Measurements from ENCODE around the gene RNF14.
A peak's percentile ranks its signal among the peaks of the same experiment; 100 is the strongest.

The RNF14 gene

GRCh38 chr5:142020122-142020659 lies 51.3 kb downstream of the RNF14 start:
- H3K27me3 ChIP-seq (ENCODE audit: insufficient read depth, low read length, poor library complexity, severe bottlenecking), result peaks cover 50% of the 10 kb centered on the region
- no peak overlapping the region for H3K4me2 ChIP-seq (ENCODE audit: low read depth, low read length, poor library complexity, severe bottlenecking)
- no peaks in the 10 kb centered on the region for H3K36me3 ChIP-seq (ENCODE audit: insufficient read depth, low read length)
- H3K4me1 ChIP-seq (ENCODE audit: insufficient read depth, low read length, poor library complexity, severe bottlenecking), result peaks cover 34% of the 10 kb centered on the region
- no peaks in the 10 kb centered on the region for H3F3A ChIP-seq (ENCODE audit: low read depth)
- peaks cover 5% of the 10 kb centered on the region; the same call in 1 of the 2 replicates for H3K9me3 ChIP-seq (ENCODE audit: insufficient read depth, low read depth, low read length)
- H3K9ac ChIP-seq (ENCODE audit: low read depth, low read length, poor library complexity, severe bottlenecking), result no peak overlapping the region
- no peak overlapping the region for H2AFZ ChIP-seq (ENCODE audit: low read length)
- no peaks in the 10 kb centered on the region for H4K20me1 ChIP-seq (ENCODE audit: insufficient read depth, low read length, poor library complexity, severe bottlenecking)
- TF ChIP-seq EZH2phosphoT487 (IDR thresholded peaks at IDR 0.05; ENCODE audit: borderline replicate concordance), result no peak
- no peak for TF ChIP-seq CTCF (conservative IDR thresholded peaks at IDR 0.05; ENCODE audit: low read length)
- H3K9me2 ChIP-seq (replicated peaks; ENCODE audit: low read depth, low read length), result no peaks in the 10 kb centered on the region
- no peaks in the 10 kb centered on the region for H3K79me2 ChIP-seq (ENCODE audit: insufficient read depth, low read length)
- H3K4me3 ChIP-seq (ENCODE audit: low read length, poor library complexity, severe bottlenecking), result no peak overlapping the region

GRCh38 chr5:142023836-142024235 lies 54.9 kb downstream of the RNF14 start:
- Histone ChIP-seq H3K4me3 (ENCODE audit: low read length, poor library complexity, severe bottlenecking) (no peak overlapping the region), H3F3A (ENCODE audit: low read depth) (no peaks in the 10 kb centered on the region), H3K4me1 (ENCODE audit: insufficient read depth, low read length, poor library complexity, severe bottlenecking) (peaks cover 14% of the 10 kb centered on the region), H3K36me3 (ENCODE audit: insufficient read depth, low read length) (no peaks in the 10 kb centered on the region), H3K27me3 (ENCODE audit: insufficient read depth, low read length, poor library complexity, severe bottlenecking) (peaks cover 58% of the 10 kb centered on the region), H3K9me3 (ENCODE audit: insufficient read depth, low read depth, low read length) (peaks cover 5% of the 10 kb centered on the region; the same call in 1 of the 2 replicates), H3K9ac (ENCODE audit: low read depth, low read length, poor library complexity, severe bottlenecking) (no peak overlapping the region), H3K9me2 (replicated peaks; ENCODE audit: low read depth, low read length) (no peaks in the 10 kb centered on the region), H3K79me2 (ENCODE audit: insufficient read depth, low read length) (no peaks in the 10 kb centered on the region), H3K4me2 (ENCODE audit: low read depth, low read length, poor library complexity, severe bottlenecking) (no peak overlapping the region), H2AFZ (ENCODE audit: low read length) (no peak overlapping the region), H4K20me1 (ENCODE audit: insufficient read depth, low read length, poor library complexity, severe bottlenecking) (no peaks in the 10 kb centered on the region)
- TF ChIP-seq EZH2phosphoT487 (IDR thresholded peaks at IDR 0.05; ENCODE audit: borderline replicate concordance) (no peak), CTCF (conservative IDR thresholded peaks at IDR 0.05; ENCODE audit: low read length) (no peak)

GRCh38 chr5:142024771-142025304 lies 55.9 kb downstream of the RNF14 start:
- Histone ChIP-seq H3K79me2 (ENCODE audit: insufficient read depth, low read length) (no peaks in the 10 kb centered on the region), H3K4me2 (ENCODE audit: low read depth, low read length, poor library complexity, severe bottlenecking) (peak overlapping the region; percentile 93), H4K20me1 (ENCODE audit: insufficient read depth, low read length, poor library complexity, severe bottlenecking) (no peaks in the 10 kb centered on the region), H3K4me3 (ENCODE audit: low read length, poor library complexity, severe bottlenecking) (peak overlapping the region; percentile 76), H3K27me3 (ENCODE audit: insufficient read depth, low read length, poor library complexity, severe bottlenecking) (peaks cover 52% of the 10 kb centered on the region), H3K36me3 (ENCODE audit: insufficient read depth, low read length) (no peaks in the 10 kb centered on the region), H2AFZ (ENCODE audit: low read length) (peak overlapping the region; percentile 93), H3F3A (ENCODE audit: low read depth) (no peaks in the 10 kb centered on the region), H3K9me3 (ENCODE audit: insufficient read depth, low read depth, low read length) (peaks cover 5% of the 10 kb centered on the region; the same call in 1 of the 2 replicates), H3K9me2 (replicated peaks; ENCODE audit: low read depth, low read length) (no peaks in the 10 kb centered on the region), H3K4me1 (ENCODE audit: insufficient read depth, low read length, poor library complexity, severe bottlenecking) (peaks cover 14% of the 10 kb centered on the region), H3K9ac (ENCODE audit: low read depth, low read length, poor library complexity, severe bottlenecking) (peak overlapping the region; percentile 47)
- TF ChIP-seq EZH2phosphoT487 (IDR thresholded peaks at IDR 0.05; ENCODE audit: borderline replicate concordance), result no peak
- no peak for TF ChIP-seq CTCF (conservative IDR thresholded peaks at IDR 0.05; ENCODE audit: low read length)
